SK-N-SH (cell line): Measurements from ENCODE around the gene STARD10. TPM values are rescaled to one million over a fixed set of nuclear protein-coding genes. Genes with fewer than 3 reads are reported as not detected.

Experiments used
- CTCF ChIA-PET: fragments of 300-600, 350-600 bp; formaldehyde crosslinking; extraction: SDS; loops from one replicate; lab custom pipeline; 2021; lab: Yijun Ruan, JAX
- POLR2A ChIA-PET: fragments of 350-600 bp; sonication (Branson Sonifier 250); formaldehyde crosslinking; extraction: SDS; loops from one replicate; lab custom pipeline; 2020; ENCODE audit warnings: antibody characterized with exemption, inconsistent platforms; lab: Yijun Ruan, JAX
- DNase-seq: peaks from one replicate; pipeline ENCODE4 v3.0.0; 2012
- H2AFZ ChIP-seq: fragments of 200-600 bp; sonication (generic); 2 replicates; pipeline ENCODE4 v1.8.1; 2016; ENCODE audit warnings: antibody characterized with exemption, mild to moderate bottlenecking, low read depth
- H3F3A ChIP-seq: fragments of 200-600 bp; sonication (generic); replicated peaks from 2 replicates; pipeline ENCODE3; 2016; ENCODE audit warnings: antibody characterized with exemption, mild to moderate bottlenecking; ENCODE audit not compliant: insufficient read depth
- H3K27ac ChIP-seq, 2 experiments: fragments of 200-500 bp in 1 of 2; fragments of 200-600 bp in 1 of 2; sonication (Bioruptor generic) in 1 of 2; sonication (generic), shearing (Covaris generic) in 1 of 2; 2 replicates each; pipeline versions ENCODE4 v1.5.1 to v1.6.1; 2014 to 2016; ENCODE audit warnings: low read depth in 2 of 2, inconsistent platforms in 1 of 2, low read length in 1 of 2, mild to moderate bottlenecking in 1 of 2, mixed read lengths in 1 of 2
- H3K27me3 ChIP-seq: fragments of 200-600 bp; sonication (generic), shearing (Covaris generic); 2 replicates; pipeline ENCODE4 v1.6.1; 2016; ENCODE audit warnings: mixed run types; ENCODE audit not compliant: insufficient read depth
- H3K36me3 ChIP-seq, 2 experiments: fragments of 200-500 bp in 1 of 2; fragments of 200-600 bp in 1 of 2; sonication (Bioruptor generic) in 1 of 2; sonication (generic) in 1 of 2; replicated peaks in 1 of 2; 2 replicates each; pipeline versions ENCODE3 to v1.5.1; 2014 to 2016; ENCODE audit warnings: low read length in 1 of 2, mild to moderate bottlenecking in 1 of 2; ENCODE audit not compliant: insufficient read depth in 2 of 2, control insufficient read depth in 1 of 2
- H3K4me1 ChIP-seq, 2 experiments: fragments of 200-500 bp in 1 of 2; fragments of 200-600 bp in 1 of 2; sonication (Bioruptor generic) in 1 of 2; sonication (generic), shearing (Covaris generic) in 1 of 2; 2 replicates each; pipeline versions ENCODE4 v1.5.1 to v1.6.1; 2014 to 2016; ENCODE audit warnings: low read depth in 1 of 2, low read length in 1 of 2, mixed run types in 1 of 2; ENCODE audit not compliant: insufficient read depth in 2 of 2, control insufficient read depth in 1 of 2
- H3K4me2 ChIP-seq: fragments of 200-600 bp; sonication (generic), shearing (Covaris generic); 2 replicates; pipeline ENCODE4 v1.6.1; 2017; ENCODE audit warnings: mixed run types
- H3K4me3 ChIP-seq, 2 experiments: fragments of 200-500 bp in 1 of 2; fragments of 200-600 bp in 1 of 2; sonication (Bioruptor generic) in 1 of 2; sonication (generic), shearing (Covaris generic) in 1 of 2; 2 replicates each; pipeline versions ENCODE4 v1.5.1 to v1.8.1; 2014 to 2016; ENCODE audit warnings: low read depth in 2 of 2, inconsistent platforms in 1 of 2, low read length in 1 of 2, mild to moderate bottlenecking in 1 of 2, mixed read lengths in 1 of 2, moderate library complexity in 1 of 2
- H3K79me2 ChIP-seq: fragments of 200-600 bp; sonication (generic); 2 replicates; pipeline ENCODE4 v1.8.1; 2017; ENCODE audit warnings: mild to moderate bottlenecking; ENCODE audit not compliant: insufficient read depth
- H3K9ac ChIP-seq: fragments of 200-600 bp; sonication (generic); 2 replicates; pipeline ENCODE4 v1.6.1; 2017; ENCODE audit warnings: mixed run types
- H3K9me2 ChIP-seq: fragments of 200-600 bp; sonication (generic); 2 replicates; pipeline ENCODE4 v1.6.1; 2017; ENCODE audit warnings: mixed run types
- H3K9me3 ChIP-seq: fragments of 200-600 bp; sonication (generic); 2 replicates; pipeline ENCODE4 v1.6.1; 2017; ENCODE audit warnings: mixed run types, mild to moderate bottlenecking, moderate library complexity
- H4K20me1 ChIP-seq: fragments of 200-600 bp; sonication (generic); 2 replicates; pipeline ENCODE4 v1.6.1; 2017; ENCODE audit warnings: mild to moderate bottlenecking, mixed run types; ENCODE audit not compliant: insufficient read depth
- CTCF ChIP-seq: fragments of 200-600 bp; sonication (generic); IDR thresholded peaks from 2 replicates; pipeline ENCODE4 v1.6.1; 2017; ENCODE audit warnings: antibody characterized with exemption, mild to moderate bottlenecking, moderate library complexity
- FOSL2 ChIP-seq: IDR thresholded peaks from 2 replicates; pipeline ENCODE4 v1.4.0; 2012; ENCODE audit warnings: low read depth, mild to moderate bottlenecking, moderate library complexity, borderline replicate concordance
- FOXJ3 ChIP-seq: sonication (generic); formaldehyde crosslinking; IDR thresholded peaks from 2 replicates; pipeline ENCODE4 v1.5.1; 2020; ENCODE audit warnings: mild to moderate bottlenecking, missing genetic modification reagents
- GATA2 ChIP-seq: sonication (generic); formaldehyde crosslinking; IDR thresholded peaks from 2 replicates; pipeline ENCODE4 v1.5.0; 2020; ENCODE audit warnings: mild to moderate bottlenecking, missing genetic modification reagents
- JUND ChIP-seq: IDR thresholded peaks from 2 replicates; pipeline ENCODE4 v1.4.0; 2012
- RCOR1 ChIP-seq: fragments of 150-350 bp; IDR thresholded peaks from 2 replicates; pipeline ENCODE4 v1.6.1; 2017; ENCODE audit warnings: antibody characterized with exemption, low read length
- SIN3A ChIP-seq: IDR thresholded peaks from 2 replicates; pipeline ENCODE4 v1.6.1; 2012; ENCODE audit warnings: low read depth, mild to moderate bottlenecking, low read length, moderate library complexity, borderline replicate concordance
- TCF12 ChIP-seq: IDR thresholded peaks from 2 replicates; pipeline ENCODE4 v1.4.0; 2012
- USF1 ChIP-seq: IDR thresholded peaks from 2 replicates; pipeline ENCODE4 v1.4.0; 2012; ENCODE audit warnings: low read depth, borderline replicate concordance
- USF2 ChIP-seq: fragments of 150-350 bp; IDR thresholded peaks from 2 replicates; pipeline ENCODE4 v1.6.1; 2017; ENCODE audit warnings: antibody characterized with exemption, low read length, low read depth, borderline replicate concordance
- YY1 ChIP-seq: IDR thresholded peaks from 2 replicates; pipeline ENCODE4 v1.4.0; 2012; ENCODE audit warnings: low read depth, mild to moderate bottlenecking
- ZBTB33 ChIP-seq: IDR thresholded peaks from 2 replicates; pipeline ENCODE4 v1.4.0; 2012; ENCODE audit warnings: low read depth, borderline replicate concordance
- WGBS: methylation state at CpG from one replicate; pipeline ENCODE4 v1.1.6; 2017; ENCODE audit warnings: low lambda C conversion rate; 5-methylcytosine and 5-hydroxymethylcytosine counted together
- polyA plus RNA-seq, 3 experiments: library from polyadenylated mRNA; depleted of rRNA; stranded (reverse); fragments of >200 nt; gene quantifications; 2 replicates each; pipeline ENCODE4 v1.2.3, GENCODE V29; 2012

Gene STARD10
- polyA plus RNA-seq, 1 of the 3 experiments (the other 2 are of a cell fraction), result 47.7 TPM

- Histone ChIP-seq H3K36me3 (no peaks in the 10 kb centered on the region), H3F3A (no peaks in the 10 kb centered on the region), H2AFZ (no peak overlapping the region), H3K4me3 (no peak overlapping the region), H3K27me3 (no peaks in the 10 kb centered on the region), H3K79me2 (no peaks in the 10 kb centered on the region), H3K9me2 (no peaks in the 10 kb centered on the region), H4K20me1 (no peaks in the 10 kb centered on the region), H3K4me1 (peaks cover 29 to 83% of the 10 kb centered on the region in 2 experiments), H3K27ac (peak overlapping the region in 1 of 2 experiments; percentile 90; a peak in 1 of 4 replicates), H3K9ac (no peak overlapping the region), H3K4me2 (no peak overlapping the region), H3K9me3 (no peaks in the 10 kb centered on the region)
- TF ChIP-seq GATA2 (CRISPR knock-in tag) (no peak), USF2 (no peak), FOSL2 (no peak), YY1 (no peak), SIN3A (no peak), ZBTB33 (no peak), CTCF (no peak), FOXJ3 (CRISPR knock-in tag) (no peak), JUND (no peak), RCOR1 (no peak), TCF12 (no peak), USF1 (no peak)
- ChIA-PET POLR2A (interaction anchor here (0.9 to 1.0 kb wide), 2 partner anchors 19 to 59 kb away, joined by 3 read pairs; no protein-coding TSS in a partner anchor), CTCF (interaction anchor here (0.6 to 4.8 kb wide), 9 partner anchors 8 to 703 kb away, joined by 3 to 33 read pairs (median 4); partner anchors contain the start of gene STARD10)
- 94% methylated on average over 7 of the region's 7 CpGs for WGBS
- no peak for DNase-seq
These were observed 18.3 kb downstream of the STARD10 start for GRCh38 chr11:72775288-72776110.
